Measurements from ENCODE around the gene C16orf74.

- TF ChIP-seq EZH2 (IDR thresholded peaks at IDR 0.05; ENCODE audit: insufficient read depth, poor library complexity, severe bottlenecking) = no peak
- no peak for TF ChIP-seq EZH2phosphoT487 (IDR thresholded peaks at IDR 0.05; ENCODE audit: insufficient read depth, low read depth)
Measured at GRCh38 chr16:85674828-85675227, 76.1 kb downstream of the C16orf74 start.

Data from GM23248 (cell line).